MM.1S (cell line): ENCODE measurements around the gene AFAP1.

Experiments used
- CTCF ChIP-seq: fragments of 300-600 bp; sonication (generic); IDR thresholded peaks from 2 replicates; pipeline ENCODE4 v1.5.1; 2016; ENCODE audit warnings: antibody characterized with exemption, low read length, mixed read lengths
- EZH2 ChIP-seq: fragments of 300-600 bp; sonication (generic); optimal IDR thresholded peaks from 2 replicates; pipeline ENCODE3; 2017; ENCODE audit warnings: low read depth, mild to moderate bottlenecking, antibody characterized with exemption, low read length, mixed read lengths
- EZH2phosphoT487 ChIP-seq: fragments of 300-600 bp; sonication (generic); IDR thresholded peaks from 2 replicates; pipeline ENCODE4 v1.6.1; 2018; ENCODE audit warnings: antibody characterized with exemption, low read length

- no peak for TF ChIP-seq CTCF
- TF ChIP-seq EZH2 = no peak
- no peak for TF ChIP-seq EZH2phosphoT487
Measured at GRCh38 chr4:7788694-7789425, 150.8 kb downstream of the AFAP1 start.
